ENCODE data around the gene KCTD1.

DNA sequence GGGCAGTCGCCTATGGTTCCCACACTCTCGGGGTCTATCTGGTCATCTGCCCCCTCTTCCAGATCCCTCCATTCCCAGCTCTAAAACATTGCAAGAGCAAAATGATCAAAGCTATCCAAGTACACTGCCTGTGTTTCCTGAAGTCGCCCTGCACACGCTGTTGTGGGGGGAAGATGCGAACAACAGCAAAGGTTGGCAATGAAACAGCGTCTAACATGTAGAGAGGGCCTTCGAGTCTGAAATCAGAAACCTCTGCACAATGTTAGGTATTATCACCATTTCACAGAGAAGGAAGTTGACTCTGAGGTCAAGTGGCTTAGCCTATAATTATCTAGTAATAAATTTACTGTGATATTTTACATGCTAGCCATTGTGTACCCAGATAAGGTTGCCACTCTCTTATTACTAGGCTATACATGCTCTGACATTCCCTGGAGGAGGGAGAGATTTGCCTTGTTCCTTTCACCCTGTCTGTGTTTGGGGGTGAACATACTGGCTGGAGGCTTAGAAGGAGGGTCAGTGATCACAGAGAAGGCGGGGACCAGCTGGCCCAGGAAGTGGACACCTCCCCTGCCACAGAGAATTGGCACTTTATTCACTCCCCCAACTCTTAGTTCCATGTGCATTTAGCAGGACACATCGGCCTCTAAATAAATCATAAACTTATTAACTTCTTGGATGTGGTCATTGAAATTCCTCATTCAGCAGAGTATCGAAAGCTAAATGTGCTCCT is 36.8 kb downstream of the KCTD1 start:
- TF ChIP-seq, protein P1, sequence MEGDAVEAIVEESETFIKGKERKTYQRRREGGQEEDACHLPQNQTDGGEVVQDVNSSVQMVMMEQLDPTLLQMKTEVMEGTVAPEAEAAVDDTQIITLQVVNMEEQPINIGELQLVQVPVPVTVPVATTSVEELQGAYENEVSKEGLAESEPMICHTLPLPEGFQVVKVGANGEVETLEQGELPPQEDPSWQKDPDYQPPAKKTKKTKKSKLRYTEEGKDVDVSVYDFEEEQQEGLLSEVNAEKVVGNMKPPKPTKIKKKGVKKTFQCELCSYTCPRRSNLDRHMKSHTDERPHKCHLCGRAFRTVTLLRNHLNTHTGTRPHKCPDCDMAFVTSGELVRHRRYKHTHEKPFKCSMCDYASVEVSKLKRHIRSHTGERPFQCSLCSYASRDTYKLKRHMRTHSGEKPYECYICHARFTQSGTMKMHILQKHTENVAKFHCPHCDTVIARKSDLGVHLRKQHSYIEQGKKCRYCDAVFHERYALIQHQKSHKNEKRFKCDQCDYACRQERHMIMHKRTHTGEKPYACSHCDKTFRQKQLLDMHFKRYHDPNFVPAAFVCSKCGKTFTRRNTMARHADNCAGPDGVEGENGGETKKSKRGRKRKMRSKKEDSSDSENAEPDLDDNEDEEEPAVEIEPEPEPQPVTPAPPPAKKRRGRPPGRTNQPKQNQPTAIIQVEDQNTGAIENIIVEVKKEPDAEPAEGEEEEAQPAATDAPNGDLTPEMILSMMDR (IDR thresholded peaks at IDR 0.05): no peak
- no peak for TF ChIP-seq EP300 (IDR thresholded peaks at IDR 0.05)
